ENCODE data around the gene CCSER2. TPM values are rescaled to one million over a fixed set of nuclear protein-coding genes. Genes with fewer than 3 reads are reported as not detected.
"Not testable (repeated sequence)": the region's sequence is repeated elsewhere in the genome, so short reads cannot be mapped to it uniquely, and the experiment has no call there.

Gene CCSER2
- total RNA-seq, 1 experiment from 2014 or later: 14.5 TPM

- no peak for DNase-seq (ENCODE audit: low read depth)
Measured at GRCh38 chr10:84522612-84523462, 194.4 kb downstream of the CCSER2 start.

- no peak for DNase-seq (ENCODE audit: low read depth)
Measured at GRCh38 chr10:84523526-84523925, 195.1 kb downstream of the CCSER2 start.

DNA sequence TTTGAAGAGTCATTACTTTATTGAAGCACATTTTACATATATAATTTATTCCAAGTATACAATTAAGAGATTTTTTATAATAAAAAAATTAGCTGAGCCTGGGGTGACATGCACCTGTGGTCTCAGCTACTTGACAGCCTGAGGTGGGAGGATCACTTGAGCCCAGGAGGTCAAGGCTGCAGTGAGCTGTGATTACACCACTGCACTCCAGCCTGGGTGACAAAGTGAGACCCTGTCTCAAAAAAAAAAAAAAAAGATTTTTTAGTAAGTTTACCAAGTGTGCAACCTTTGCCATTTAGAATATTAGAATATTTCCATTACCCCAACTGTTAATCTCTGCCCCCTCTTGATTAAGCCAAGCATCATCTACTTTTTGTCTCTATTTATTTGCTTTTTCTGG lies 196.0 kb downstream of the CCSER2 start:
- no peak for DNase-seq (ENCODE audit: low read depth)

- DNase-seq (ENCODE audit: low read depth): no peak
Measured at GRCh38 chr10:84525120-84525806, 196.9 kb downstream of the CCSER2 start.

DNA sequence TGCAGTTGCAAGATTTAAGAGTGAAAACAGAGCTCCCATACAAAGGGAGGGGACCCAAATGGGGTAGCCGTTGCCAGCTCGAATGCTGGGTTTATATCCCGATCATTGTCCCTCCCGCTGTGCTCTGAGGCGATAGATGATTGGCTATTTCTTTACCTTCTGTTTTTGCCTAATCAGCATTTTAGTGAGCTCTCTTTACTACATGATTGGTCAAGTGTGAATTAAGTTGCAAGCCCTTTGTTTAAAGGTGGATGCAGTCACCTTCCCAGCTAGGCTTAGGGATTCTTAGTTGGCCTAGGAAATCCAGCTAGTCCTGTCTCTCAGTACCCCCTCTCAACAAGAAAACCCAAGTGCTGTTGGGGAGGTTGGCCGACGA lies 197.4 kb downstream of the CCSER2 start:
- DNase-seq (ENCODE audit: low read depth): not testable (repeated sequence)

GRCh38 chr10:84527386-84527785 lies 199.0 kb downstream of the CCSER2 start:
- not testable (repeated sequence) for DNase-seq (ENCODE audit: low read depth)

DNA sequence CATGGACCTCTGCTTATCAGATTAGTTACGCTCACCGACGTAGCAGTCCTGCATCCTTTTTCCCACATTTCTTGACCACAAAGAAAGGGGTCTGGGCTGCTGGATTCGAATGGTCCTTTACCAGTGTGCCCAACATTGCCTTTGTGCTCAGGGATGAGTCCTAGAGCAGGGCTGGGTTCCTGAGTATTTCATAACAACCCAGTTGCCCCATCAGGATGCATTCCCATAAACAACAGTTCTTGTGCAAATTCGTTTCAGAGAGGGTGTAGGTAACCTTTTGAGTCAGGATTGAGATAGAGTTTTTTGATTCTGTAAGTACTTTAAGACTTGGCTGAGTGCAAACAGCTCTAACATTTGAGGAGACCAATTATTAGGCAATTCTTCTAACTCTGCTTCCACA lies 200.1 kb downstream of the CCSER2 start:
- DNase-seq (ENCODE audit: low read depth): not testable (repeated sequence)

- DNase-seq (ENCODE audit: low read depth): no peak
Measured at GRCh38 chr10:84530724-84531325, 202.4 kb downstream of the CCSER2 start.

GRCh38 chr10:84531396-84531795 lies 203.0 kb downstream of the CCSER2 start:
- no peak for DNase-seq (ENCODE audit: low read depth)

DNA sequence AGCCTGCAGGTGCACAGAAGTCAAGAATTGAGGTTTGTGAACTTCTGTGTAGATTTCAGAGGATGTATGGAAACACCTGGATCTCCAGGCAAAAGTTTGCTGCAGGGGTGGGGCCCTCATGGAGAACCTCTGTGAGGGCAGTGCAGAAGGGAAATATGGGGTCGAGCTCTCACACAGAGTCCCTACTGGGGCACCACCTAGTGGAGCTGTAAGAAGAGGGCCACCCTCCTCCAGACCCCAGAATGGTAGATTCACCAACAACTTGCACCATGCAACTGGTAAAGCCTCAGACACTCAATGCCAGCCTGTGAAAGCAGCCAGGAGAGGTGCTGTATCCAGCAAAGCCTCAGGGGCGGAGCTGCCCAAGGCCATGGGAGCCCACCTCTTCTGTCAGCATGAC lies 205.8 kb downstream of the CCSER2 start:
- no peak for DNase-seq (ENCODE audit: low read depth)

DNA sequence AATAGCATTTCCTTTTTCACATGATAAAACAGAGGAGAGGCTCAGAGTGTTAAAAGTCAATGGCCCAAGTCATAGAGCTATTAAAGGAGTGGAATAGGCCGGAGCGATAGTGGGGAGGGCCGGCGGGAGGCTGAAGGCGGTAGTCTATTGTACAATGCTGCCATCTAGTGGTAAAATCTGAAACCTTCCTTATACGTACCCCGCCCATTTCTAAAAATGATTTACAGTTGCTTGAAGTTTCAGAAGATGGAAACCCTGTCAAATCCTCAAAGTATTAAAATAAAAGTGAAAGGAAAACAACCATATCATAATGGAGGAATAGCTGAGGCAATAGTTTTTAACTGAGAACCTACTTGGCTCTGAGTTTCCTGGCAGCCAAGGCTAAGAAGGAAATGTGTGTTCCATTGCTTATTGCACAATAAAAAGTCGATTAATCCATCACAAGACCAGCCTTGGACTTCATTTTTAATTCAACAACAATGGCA lies 209.1 kb downstream of the CCSER2 start:
- DNase-seq (ENCODE audit: low read depth): peak; percentile 56

DNA sequence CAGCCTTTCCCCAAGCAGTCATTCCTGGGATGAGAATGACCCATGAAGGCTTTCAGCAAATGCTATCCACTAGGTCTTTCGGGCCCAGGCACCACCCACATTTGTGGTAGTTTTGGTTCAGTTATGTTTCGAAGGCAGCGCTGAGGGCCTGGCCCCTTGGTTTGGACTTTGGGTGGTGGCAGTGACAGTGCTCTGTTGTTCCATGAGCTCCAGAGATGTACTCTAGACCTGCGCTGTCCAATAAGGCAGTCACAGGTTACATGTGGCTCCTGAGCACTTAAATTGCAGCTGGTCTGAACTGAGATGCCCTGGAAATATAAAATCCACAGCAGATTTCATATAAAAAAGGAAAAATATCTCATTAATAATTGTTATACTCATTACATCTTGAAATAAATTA lies 209.6 kb downstream of the CCSER2 start:
- no peak for DNase-seq (ENCODE audit: low read depth)

DNA sequence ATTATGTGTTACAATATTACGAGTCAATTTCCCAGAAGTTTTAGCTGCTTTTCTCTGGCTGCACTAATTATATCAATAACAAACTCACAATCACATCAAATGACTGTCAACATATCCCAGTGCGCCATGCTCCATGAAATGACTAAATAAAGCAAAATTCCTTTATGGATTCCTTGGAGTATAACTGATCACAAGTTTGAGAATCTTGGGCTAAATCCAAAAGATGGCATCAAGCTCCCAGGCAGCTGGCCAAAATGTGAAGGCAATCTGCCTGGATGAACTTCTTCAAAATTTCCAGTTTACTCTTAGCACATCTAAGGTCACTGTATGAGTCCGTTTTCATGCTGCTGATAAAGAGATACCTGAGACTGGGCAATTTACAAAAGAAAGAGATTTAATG lies 210.8 kb downstream of the CCSER2 start:
- peak; percentile 47 for DNase-seq (ENCODE audit: low read depth)

DNA sequence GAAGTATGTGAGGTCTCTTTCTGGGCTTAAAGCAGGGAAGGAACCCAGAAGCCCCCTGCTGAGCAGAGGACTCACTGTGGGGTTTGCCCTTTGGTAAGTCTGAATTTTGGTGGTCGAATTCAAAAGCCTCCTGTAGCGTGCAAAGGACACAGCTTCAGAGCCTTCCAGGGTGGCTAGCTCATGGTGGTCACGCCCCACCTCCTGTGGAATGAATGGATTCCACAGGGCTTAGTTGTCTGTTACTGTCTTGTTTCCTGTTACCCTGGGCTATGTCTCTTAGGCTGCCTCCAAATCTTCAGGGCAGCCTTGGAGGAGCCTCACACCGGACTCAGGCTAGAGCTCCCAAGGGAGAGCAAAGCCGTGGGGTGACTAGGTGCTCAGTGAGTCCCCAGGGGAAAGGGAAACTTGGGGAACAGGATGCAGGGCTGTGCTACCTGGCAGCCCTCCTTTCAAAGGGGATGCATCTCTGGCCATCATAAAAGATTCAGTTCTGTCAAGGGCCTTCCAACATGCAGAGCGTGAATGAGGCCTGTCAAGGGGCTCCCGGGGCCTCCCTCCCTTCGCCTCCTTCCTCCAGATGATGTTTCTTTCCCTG lies 211.7 kb downstream of the CCSER2 start:
- DNase-seq (ENCODE audit: low read depth): peak; percentile 84

GRCh38 chr10:84540617-84541288 lies 212.4 kb downstream of the CCSER2 start:
- peak; percentile 53 for DNase-seq (ENCODE audit: low read depth)

- no peak for DNase-seq (ENCODE audit: low read depth)
Measured at GRCh38 chr10:84541289-84541637, 212.9 kb downstream of the CCSER2 start.

- no peak for DNase-seq (ENCODE audit: low read depth)
Measured at GRCh38 chr10:84542522-84543490, 214.4 kb downstream of the CCSER2 start.

- no peak for DNase-seq (ENCODE audit: low read depth)
Measured at GRCh38 chr10:84543948-84544347, 215.6 kb downstream of the CCSER2 start.

GRCh38 chr10:84545651-84546050 lies 217.3 kb downstream of the CCSER2 start:
- DNase-seq (ENCODE audit: low read depth): no peak

DNA sequence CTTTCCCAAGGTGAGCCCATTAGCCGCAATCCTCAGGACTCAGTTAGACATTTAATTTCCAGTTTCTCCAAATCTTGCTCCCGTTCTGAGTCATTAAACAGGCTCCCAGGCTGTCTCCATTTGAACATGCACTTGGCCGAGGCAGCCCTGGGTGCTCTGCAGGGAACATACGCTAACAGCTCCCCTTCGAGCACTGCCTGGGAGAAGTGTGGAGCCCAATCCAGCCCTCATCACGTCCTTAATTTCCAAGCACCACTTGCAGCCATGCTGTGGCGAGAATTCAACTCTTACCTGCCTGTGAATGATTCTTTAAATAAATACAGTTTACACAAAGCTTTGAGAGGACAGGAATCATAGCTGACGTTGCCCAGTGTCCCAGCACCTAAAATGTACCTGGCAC lies 218.2 kb downstream of the CCSER2 start:
- DNase-seq (ENCODE audit: low read depth): no peak

- no peak for DNase-seq (ENCODE audit: low read depth)
Measured at GRCh38 chr10:84547616-84548015, 219.2 kb downstream of the CCSER2 start.
